ENCODE results near the gene ECHS1.
"Not testable (repeated sequence)": the region's sequence is repeated elsewhere in the genome, so short reads cannot be mapped to it uniquely, and the experiment has no call there.

Gene ECHS1

GRCh38 chr10:133377818-133378250, 4.7 kb upstream of the ECHS1 start:
- ATAC-seq (replicated peaks) (no peak), DNase-seq (no peak)
- Mint-ChIP-seq H3K36me3 (peaks cover 8 to 14% of the 10 kb centered on the region in 2 donors), H3K9me3 (peaks cover 0 to 2% of the 10 kb centered on the region in 2 donors), H3K4me1 (peaks cover 25 to 57% of the 10 kb centered on the region in 2 donors), H3K27me3 (no peaks in the 10 kb centered on the region), H3K4me3 (peak overlapping the region; percentile 79 to 86), H3K27ac (peak overlapping the region; percentile 73)

GRCh38 chr10:133377025-133377817, 4.1 kb upstream of the ECHS1 start:
- ATAC-seq (replicated peaks) (no peak), DNase-seq (no peak)
- Mint-ChIP-seq H3K9me3 (peaks cover 0 to 2% of the 10 kb centered on the region in 2 donors), H3K27me3 (no peaks in the 10 kb centered on the region), H3K4me3 (peak overlapping the region; percentile 69 to 86), H3K36me3 (peaks cover 8 to 14% of the 10 kb centered on the region in 2 donors), H3K4me1 (peaks cover 25 to 58% of the 10 kb centered on the region in 2 donors), H3K27ac (no peak overlapping the region)

- not testable (repeated sequence) for ATAC-seq (replicated peaks)
These were observed 3.0 kb upstream of the ECHS1 start for GRCh38 chr10:133376183-133376582.

GRCh38 chr10:133375357-133376115, 2.4 kb upstream of the ECHS1 start:
- Mint-ChIP-seq H3K4me1 (peaks cover 21 to 54% of the 10 kb centered on the region in 2 donors), H3K9me3 (peaks cover 0 to 2% of the 10 kb centered on the region in 2 donors), H3K36me3 (peaks cover 8 to 15% of the 10 kb centered on the region in 2 donors), H3K27ac (no peak overlapping the region), H3K4me3 (no peak overlapping the region), H3K27me3 (no peaks in the 10 kb centered on the region)
- ATAC-seq (replicated peaks) = no peak
- DNase-seq = no peak

More at GRCh38 chr10:133376183-133376582, 3.0 kb upstream of the ECHS1 start:
- peaks cover 8 to 12% of the 10 kb centered on the region in 2 donors for H3K36me3 Mint-ChIP-seq
- not testable (repeated sequence) for H3K27ac Mint-ChIP-seq, H3K9me3 Mint-ChIP-seq, DNase-seq, H3K27me3 Mint-ChIP-seq
- peaks cover 26 to 59% of the 10 kb centered on the region in 2 donors for H3K4me1 Mint-ChIP-seq
- H3K4me3 Mint-ChIP-seq = peak overlapping the region in 1 of 2 donors; percentile 69

DNA sequence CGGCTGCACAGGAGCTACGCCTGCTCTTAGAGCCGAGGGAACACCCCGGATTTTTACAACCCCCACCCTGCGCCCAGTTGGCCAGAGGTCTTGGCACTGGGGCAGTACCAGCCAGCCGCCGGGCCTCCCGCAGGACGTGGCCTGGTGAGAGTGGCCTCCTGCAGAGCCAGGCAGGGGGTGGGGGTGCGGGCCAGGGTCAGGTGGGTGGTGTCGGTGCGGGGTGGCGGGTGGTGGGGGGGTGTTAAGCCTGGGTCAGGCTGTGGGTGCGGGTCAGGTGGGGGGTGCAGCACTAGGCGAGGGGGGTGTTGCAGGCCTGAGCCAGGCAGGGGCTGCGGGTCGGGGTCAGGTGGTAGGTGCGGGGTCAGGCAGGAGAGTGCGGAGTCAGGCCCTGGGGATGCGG, 647 bp downstream of the ECHS1 start:
- H3K36me3 Mint-ChIP-seq = peaks cover 21 to 26% of the 10 kb centered on the region in 2 donors
- peaks cover 14 to 43% of the 10 kb centered on the region in 2 donors for H3K4me1 Mint-ChIP-seq
- H3K27me3 Mint-ChIP-seq = no peaks in the 10 kb centered on the region
- H3K27ac Mint-ChIP-seq = no peak overlapping the region
- no peak for ATAC-seq (replicated peaks)
- peaks cover 0 to 2% of the 10 kb centered on the region in 2 donors for H3K9me3 Mint-ChIP-seq
- H3K4me3 Mint-ChIP-seq = peak overlapping the region; percentile 82 to 99
- no peak for DNase-seq

- H3K36me3 Mint-ChIP-seq = peaks cover 25 to 30% of the 10 kb centered on the region in 2 donors
- DNase-seq = no peak
- H3K9me3 Mint-ChIP-seq = peaks cover 0 to 2% of the 10 kb centered on the region in 2 donors
- H3K27me3 Mint-ChIP-seq = no peaks in the 10 kb centered on the region
- no peak overlapping the region for H3K27ac Mint-ChIP-seq
- no peak overlapping the region for H3K4me3 Mint-ChIP-seq
- H3K4me1 Mint-ChIP-seq = peaks cover 12 to 35% of the 10 kb centered on the region in 2 donors
- ATAC-seq (replicated peaks) = no peak
These were observed 2.9 kb downstream of the ECHS1 start for GRCh38 chr10:133370030-133370786.

DNA sequence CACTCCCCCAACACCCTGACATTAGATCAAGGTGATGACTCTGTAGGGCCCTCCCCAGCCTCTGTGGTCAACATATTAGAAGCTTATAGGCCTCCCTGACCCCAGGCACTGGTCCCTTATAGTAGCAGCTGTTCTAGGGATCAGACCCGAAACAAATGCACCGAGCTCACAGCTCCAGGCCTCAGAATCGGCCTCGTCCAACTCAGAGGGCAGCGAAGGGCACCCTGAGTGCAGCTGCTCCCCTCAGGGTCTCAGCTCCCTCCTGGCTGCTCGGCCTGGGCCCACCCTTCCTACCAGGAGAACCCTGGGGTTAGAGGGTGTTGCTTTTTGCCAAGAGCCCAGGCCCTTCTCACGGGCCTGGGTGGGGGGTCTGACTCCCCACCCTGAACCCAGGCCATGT, 5.0 kb downstream of the ECHS1 start:
- H3K9me3 Mint-ChIP-seq = no peaks in the 10 kb centered on the region
- H3K36me3 Mint-ChIP-seq = peaks cover 34 to 36% of the 10 kb centered on the region in 2 donors
- no peak overlapping the region for H3K4me3 Mint-ChIP-seq
- H3K4me1 Mint-ChIP-seq = peaks cover 9 to 21% of the 10 kb centered on the region in 2 donors
- ATAC-seq (replicated peaks) (no peak), DNase-seq (no peak)
- peak overlapping the region; percentile 32 for H3K27ac Mint-ChIP-seq
- no peaks in the 10 kb centered on the region for H3K27me3 Mint-ChIP-seq

GRCh38 chr10:133367461-133367860, 5.7 kb downstream of the ECHS1 start:
- Mint-ChIP-seq H3K4me1 (peaks cover 7 to 18% of the 10 kb centered on the region in 2 donors), H3K36me3 (peaks cover 36 to 41% of the 10 kb centered on the region in 2 donors)
- not testable (repeated sequence) for H3K27ac Mint-ChIP-seq; DNase-seq; H3K4me3 Mint-ChIP-seq; H3K9me3 Mint-ChIP-seq; ATAC-seq (replicated peaks); H3K27me3 Mint-ChIP-seq

- no peak for ATAC-seq (replicated peaks)
- no peak for DNase-seq
- Mint-ChIP-seq H3K4me1 (peaks cover 7 to 19% of the 10 kb centered on the region in 2 donors), H3K27ac (no peak overlapping the region), H3K36me3 (peaks cover 41 to 46% of the 10 kb centered on the region in 2 donors), H3K9me3 (no peaks in the 10 kb centered on the region), H3K4me3 (no peak overlapping the region), H3K27me3 (no peaks in the 10 kb centered on the region)
These were observed 6.4 kb downstream of the ECHS1 start for GRCh38 chr10:133366751-133367150.

DNA sequence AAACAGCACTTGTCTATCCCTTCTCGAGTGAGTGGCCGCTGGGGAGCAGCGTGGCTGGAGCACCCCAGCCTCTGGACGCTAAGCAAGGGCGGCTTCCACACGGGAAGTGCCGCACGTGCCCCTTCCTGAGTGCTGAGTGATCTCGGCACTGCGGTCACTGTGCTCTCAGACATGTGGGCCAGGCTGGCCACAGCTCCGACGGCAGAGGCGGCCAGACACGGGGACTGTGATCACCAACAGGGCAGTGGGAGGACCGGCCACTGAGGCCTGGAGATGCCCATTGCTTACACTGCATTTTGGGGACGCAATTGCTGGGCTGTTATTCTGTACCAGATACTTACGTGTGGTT, 7.0 kb downstream of the ECHS1 start:
- Mint-ChIP-seq H3K9me3 (no peaks in the 10 kb centered on the region), H3K4me1 (peaks cover 11 to 19% of the 10 kb centered on the region in 2 donors), H3K36me3 (peaks cover 46 to 47% of the 10 kb centered on the region in 2 donors), H3K27me3 (no peaks in the 10 kb centered on the region), H3K27ac (no peak overlapping the region), H3K4me3 (no peak overlapping the region)
- DNase-seq (no peak), ATAC-seq (replicated peaks) (no peak)

- Mint-ChIP-seq H3K27me3 (no peaks in the 10 kb centered on the region), H3K27ac (no peak overlapping the region), H3K4me3 (no peak overlapping the region), H3K36me3 (peaks cover 45 to 46% of the 10 kb centered on the region in 2 donors), H3K4me1 (peaks cover 12 to 24% of the 10 kb centered on the region in 2 donors), H3K9me3 (no peaks in the 10 kb centered on the region)
- ATAC-seq (replicated peaks) (no peak), DNase-seq (no peak)
These were observed 7.6 kb downstream of the ECHS1 start for GRCh38 chr10:133365461-133366129.

DNA sequence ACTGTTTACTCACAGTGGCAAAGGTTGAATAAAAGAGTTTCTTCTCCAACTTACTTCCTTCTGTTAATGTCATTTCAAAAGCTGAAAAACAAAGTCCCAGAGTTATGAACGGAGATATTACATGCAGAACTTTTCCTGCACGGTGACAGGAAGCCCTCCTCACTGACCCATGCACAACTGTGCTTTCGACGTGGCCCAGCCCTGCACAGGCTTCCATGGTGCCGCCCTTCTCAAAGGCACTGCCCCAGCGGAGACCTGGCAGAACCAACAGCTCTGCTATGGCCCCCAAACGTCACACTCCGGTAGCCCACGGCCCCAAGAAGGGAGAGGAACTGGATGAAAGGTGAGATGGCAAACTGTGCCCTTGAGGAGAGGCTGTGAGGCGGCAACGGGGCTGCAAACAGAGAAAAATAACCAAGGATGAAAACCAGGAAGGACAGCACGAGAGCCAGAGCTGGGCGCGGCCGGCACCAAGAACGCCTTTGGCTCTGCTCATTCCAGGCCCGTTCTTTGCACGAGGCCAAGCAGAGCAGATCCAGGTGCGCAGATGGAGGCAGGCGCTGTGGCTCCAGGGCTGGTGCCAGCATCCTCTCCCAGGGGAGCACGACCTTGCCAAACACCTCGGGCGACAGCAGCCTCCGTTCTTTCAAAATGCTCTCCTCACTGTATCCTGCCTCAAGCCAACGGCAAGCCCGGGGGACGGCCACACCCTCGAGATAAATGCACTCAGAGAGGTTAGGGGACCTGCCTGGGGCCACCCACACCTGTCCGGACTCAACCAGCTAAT, 8.3 kb downstream of the ECHS1 start:
- Mint-ChIP-seq H3K27me3 (no peaks in the 10 kb centered on the region), H3K27ac (no peak overlapping the region), H3K36me3 (peaks cover 37 to 40% of the 10 kb centered on the region in 2 donors), H3K4me1 (peaks cover 19 to 25% of the 10 kb centered on the region in 2 donors), H3K4me3 (no peak overlapping the region), H3K9me3 (no peaks in the 10 kb centered on the region)
- DNase-seq (no peak), ATAC-seq (replicated peaks) (no peak)

- no peak overlapping the region for H3K4me3 Mint-ChIP-seq
- DNase-seq = no peak
- ATAC-seq (replicated peaks) = no peak
- peaks cover 21 to 30% of the 10 kb centered on the region in 2 donors for H3K4me1 Mint-ChIP-seq
- no peaks in the 10 kb centered on the region for H3K9me3 Mint-ChIP-seq
- H3K27me3 Mint-ChIP-seq = no peaks in the 10 kb centered on the region
- H3K36me3 Mint-ChIP-seq = peaks cover 28 to 29% of the 10 kb centered on the region in 2 donors
- no peak overlapping the region for H3K27ac Mint-ChIP-seq
These were observed 10.3 kb downstream of the ECHS1 start for GRCh38 chr10:133362846-133363245.
